Measurements from ENCODE around the gene AMT. TPM values are rescaled to one million over a fixed set of nuclear protein-coding genes. Genes with fewer than 3 reads are reported as not detected.
A peak's percentile ranks its signal among the peaks of the same experiment; 100 is the strongest.

AMT gene, protein sequence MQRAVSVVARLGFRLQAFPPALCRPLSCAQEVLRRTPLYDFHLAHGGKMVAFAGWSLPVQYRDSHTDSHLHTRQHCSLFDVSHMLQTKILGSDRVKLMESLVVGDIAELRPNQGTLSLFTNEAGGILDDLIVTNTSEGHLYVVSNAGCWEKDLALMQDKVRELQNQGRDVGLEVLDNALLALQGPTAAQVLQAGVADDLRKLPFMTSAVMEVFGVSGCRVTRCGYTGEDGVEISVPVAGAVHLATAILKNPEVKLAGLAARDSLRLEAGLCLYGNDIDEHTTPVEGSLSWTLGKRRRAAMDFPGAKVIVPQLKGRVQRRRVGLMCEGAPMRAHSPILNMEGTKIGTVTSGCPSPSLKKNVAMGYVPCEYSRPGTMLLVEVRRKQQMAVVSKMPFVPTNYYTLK
- total RNA-seq = 1 to 10 TPM; 3.2 to 6.9 TPM

DNA sequence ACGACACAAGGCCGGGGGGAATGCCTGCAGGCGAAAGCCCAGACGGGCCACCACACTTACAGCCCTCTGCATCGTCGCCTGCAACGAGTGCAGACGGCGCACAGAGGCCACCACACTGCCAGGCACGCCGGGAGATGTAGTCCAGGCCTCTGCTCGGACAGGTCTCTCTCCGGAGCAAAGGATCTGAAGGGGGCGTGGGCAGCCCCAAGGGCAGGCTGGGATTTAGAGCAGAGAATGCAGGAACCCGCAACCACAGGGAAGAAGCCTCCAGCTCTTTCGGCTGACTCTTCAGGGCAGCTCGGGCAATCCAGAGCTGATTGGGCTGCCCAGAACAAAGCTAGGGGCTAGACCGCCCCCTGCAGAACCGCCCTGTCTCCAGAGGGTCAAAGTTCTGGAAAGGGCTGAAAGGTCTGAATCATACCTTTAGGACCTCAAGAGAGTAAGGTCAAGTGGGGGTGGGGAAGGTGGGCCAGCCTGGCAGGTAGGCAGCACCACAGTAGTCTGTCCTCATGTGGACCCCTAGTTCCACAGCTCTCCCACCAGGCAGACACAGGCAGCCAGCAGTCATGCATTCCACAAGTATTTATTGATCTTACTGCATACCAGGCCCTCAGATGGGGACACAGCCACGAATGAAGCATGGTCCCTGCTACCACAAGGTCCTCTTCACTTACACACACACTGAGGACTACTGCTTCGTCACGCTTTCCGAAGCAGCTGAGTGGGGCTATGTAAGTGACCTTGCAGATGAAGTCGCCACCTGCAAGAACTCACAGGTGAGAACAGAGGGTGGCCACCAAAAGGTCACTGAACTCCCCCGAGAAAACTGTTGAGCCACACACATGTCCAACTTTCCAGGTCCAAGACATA is at the start of gene AMT:
Gene AMT, minus strand, starts transcription at position 95 of the 870 bp plus-strand sequence. Its CDS starts 23 bp downstream, at position 72.
- CTCF ChIA-PET = interaction anchor here (2.9 kb wide), 1 partner anchor 27 kb away, joined by 10 read pairs; no protein-coding TSS in a partner anchor
- Mint-ChIP-seq H3K27ac (no peak within 1 kb of the TSS), H3K27me3 (no peaks in the 10 kb centered on the region), H3K4me1 (peaks cover 44% of the 10 kb centered on the region), H3K4me3 (no peak within 1 kb of the TSS), H3K9me3 (ENCODE audit: low read depth) (no peaks in the 10 kb centered on the region), H3K36me3 (peaks cover 34% of the 10 kb centered on the region)
- DNase-seq = no peak
- ATAC-seq = no peak

DNA sequence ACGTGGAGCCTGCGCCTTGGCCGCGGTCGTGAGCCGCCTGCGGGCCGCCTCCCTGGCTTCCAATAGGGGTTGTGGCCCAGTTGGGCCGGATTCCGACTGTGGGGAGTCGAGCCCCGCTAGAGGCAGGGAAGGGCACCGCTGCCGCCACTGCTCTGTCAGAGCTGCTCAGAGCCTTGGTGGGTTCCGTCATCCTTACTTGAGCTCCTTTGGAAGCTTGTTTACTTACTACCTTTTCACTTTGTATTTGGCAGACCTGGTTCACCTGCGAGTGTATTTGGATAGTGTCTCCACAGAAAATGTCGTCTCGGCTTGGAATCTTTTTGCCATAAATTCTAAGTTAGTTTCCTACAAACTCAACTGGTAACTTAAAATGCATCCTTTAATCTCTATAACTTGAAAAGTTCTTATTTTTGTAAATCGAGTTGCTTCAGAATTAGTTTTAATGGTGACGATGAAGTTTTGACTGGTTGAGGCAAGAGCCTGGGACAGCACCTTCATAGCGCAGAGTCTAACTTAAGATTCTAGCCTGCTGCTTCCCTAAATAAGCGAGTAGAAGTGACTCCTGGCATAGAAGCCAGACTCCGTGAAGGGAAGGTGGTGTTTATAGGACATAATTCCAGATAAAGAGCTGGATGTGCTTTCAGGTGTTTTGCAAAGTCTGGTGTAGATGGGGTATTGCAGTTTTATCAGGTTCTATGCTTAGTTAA is 48.6 kb upstream of the AMT start:
- ATAC-seq (peak; percentile 24), DNase-seq (no peak)
- Mint-ChIP-seq H3K36me3 (peaks cover 15% of the 10 kb centered on the region), H3K27ac (peak overlapping the region; percentile 88), H3K4me3 (peak overlapping the region; percentile 87), H3K9me3 (ENCODE audit: low read depth) (no peaks in the 10 kb centered on the region), H3K27me3 (no peaks in the 10 kb centered on the region), H3K4me1 (peaks cover 27% of the 10 kb centered on the region)
- CTCF ChIA-PET = interaction anchor here (0.6 to 4.3 kb wide), 10 partner anchors 21 to 731 kb away, joined by 3 to 27 read pairs (median 4); partner anchors contain the start of genes KLHDC8B, QRICH1, RHOA and TCTA

DNA sequence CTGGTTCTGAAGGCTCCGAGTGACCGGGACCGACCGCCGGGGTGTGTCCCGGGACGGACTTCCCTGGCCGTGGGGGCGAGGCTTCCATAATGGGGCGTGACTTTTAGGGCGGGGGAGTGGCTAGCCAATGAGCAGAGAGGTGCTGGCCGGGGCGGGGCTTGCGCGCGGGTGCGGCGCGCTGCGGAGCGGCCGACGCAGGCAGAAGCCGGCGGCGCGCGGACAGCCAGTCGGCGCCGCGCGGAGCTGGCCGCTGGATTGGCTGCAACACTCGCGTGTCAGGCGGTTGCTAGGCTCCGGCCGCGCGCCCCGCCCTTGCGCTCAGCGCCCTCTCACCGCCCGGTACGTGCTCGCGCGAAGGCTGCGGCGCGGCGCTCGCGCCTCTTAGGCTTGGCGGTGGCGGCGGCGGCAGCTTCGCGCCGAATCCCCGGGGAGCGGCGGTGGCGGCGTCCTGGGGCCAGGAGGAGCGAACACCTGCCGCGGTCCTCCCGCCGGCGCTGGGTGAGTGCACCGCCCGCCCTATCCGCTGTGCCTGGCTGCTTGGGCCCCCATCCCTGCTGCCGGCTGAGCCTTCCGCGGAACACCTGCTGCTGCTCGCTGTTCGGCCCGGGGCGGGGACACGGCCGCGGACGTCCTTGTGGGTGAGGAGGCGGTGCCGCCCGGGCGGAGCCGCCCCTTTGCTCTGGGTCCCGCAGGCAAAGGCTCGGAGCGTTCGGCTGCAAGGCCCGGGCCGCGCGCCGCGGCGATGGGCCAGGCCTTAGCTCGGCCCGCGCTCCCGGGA is 47.9 kb upstream of the AMT start, which contains the start of gene DAG1:
Gene DAG1, plus strand, starts transcription at position 332 of the 778 bp plus-strand sequence. CDS start 40,268 bp downstream, outside the sequence.
- peak within 1 kb of the TSS; percentile 87 for H3K4me3 Mint-ChIP-seq
- CTCF ChIA-PET = interaction anchor here (0.6 to 4.3 kb wide), 12 partner anchors 13 to 730 kb away, joined by 3 to 27 read pairs (median 4); partner anchors contain the start of genes KLHDC8B, QRICH1, RHOA and TCTA
- no peaks in the 10 kb centered on the region for H3K27me3 Mint-ChIP-seq
- ATAC-seq = peak; percentile 90
- peaks cover 11% of the 10 kb centered on the region for H3K36me3 Mint-ChIP-seq
- H3K4me1 Mint-ChIP-seq = peaks cover 22% of the 10 kb centered on the region
- H3K9me3 Mint-ChIP-seq (ENCODE audit: low read depth) = no peaks in the 10 kb centered on the region
- DNase-seq = peak; percentile 97
- H3K27ac Mint-ChIP-seq = peak within 1 kb of the TSS; percentile 90

DNA sequence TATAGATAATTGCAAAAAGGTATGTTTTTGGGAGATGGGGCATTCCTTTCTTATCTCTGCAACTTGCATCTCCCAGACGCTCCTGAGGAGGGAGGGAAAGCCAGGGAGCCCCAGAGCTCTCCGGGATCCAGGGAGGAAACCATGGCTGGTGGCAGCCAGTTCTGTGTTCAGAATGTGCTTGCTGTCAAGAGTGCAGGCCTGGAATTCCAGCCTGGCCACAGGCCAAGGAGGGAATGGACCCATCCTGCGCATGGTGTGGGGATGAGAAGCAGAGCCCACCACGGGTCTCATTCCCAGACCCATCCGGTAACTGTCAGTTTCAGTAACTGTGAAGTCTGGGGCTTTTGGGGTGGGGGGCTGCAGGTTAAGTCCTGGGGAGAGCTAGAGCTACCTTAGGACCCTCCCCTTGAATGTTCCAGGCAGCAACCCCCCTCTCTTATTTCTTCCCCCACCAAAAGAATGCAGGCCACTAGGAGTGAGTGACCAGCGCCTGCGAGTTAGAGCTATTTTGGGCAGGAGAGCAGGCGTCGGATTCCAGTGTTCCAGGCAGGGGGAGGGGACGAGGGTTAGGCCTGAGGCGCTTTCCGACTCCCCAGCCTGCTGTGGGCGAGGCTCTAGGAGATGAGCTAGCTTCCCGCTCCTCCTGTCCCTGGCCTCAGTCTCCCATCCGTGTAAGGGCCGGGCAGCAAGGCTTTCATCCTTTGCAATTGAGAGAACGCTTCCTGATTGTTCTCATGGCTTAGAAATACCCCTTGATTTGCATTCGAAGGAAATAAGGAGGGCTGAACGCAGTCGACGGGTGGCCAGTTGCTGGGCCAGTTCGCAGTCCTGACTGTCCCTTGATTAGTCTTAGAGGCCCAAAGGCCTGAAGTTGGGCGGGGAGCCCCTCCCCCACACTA is 47.0 kb upstream of the AMT start:
- H3K36me3 Mint-ChIP-seq = peaks cover 9% of the 10 kb centered on the region
- ATAC-seq = no peak
- H3K9me3 Mint-ChIP-seq (ENCODE audit: low read depth) = no peaks in the 10 kb centered on the region
- peak overlapping the region; percentile 83 for H3K4me3 Mint-ChIP-seq
- no peaks in the 10 kb centered on the region for H3K27me3 Mint-ChIP-seq
- no peak for DNase-seq
- H3K27ac Mint-ChIP-seq = peak overlapping the region; percentile 90
- H3K4me1 Mint-ChIP-seq = peaks cover 22% of the 10 kb centered on the region
- CTCF ChIA-PET = interaction anchor here (0.6 to 4.3 kb wide), 11 partner anchors 12 to 298 kb away, joined by 3 to 27 read pairs (median 4); partner anchors contain the start of genes KLHDC8B, RHOA, TCTA and USP4

DNA sequence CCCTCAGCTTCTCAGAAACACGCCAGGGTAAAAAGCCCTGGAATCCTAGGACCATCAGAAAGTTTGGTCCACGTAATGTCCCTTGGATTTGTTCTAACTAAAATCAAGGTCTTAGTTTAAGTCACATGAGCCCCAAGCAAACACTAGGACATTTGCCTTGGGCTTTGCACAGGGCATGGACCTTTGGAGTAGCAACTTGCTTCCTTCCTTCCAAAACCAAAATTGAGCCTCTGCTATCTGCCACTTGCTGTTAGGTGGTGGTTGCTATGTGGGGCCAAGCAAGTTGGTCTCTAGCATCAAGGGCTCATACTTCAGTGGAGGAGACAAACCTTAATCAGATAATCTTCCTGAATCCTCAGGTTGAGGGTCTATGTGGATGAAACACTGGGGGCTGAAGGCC is 43.8 kb upstream of the AMT start:
- CTCF ChIA-PET = no interaction called here

DNA sequence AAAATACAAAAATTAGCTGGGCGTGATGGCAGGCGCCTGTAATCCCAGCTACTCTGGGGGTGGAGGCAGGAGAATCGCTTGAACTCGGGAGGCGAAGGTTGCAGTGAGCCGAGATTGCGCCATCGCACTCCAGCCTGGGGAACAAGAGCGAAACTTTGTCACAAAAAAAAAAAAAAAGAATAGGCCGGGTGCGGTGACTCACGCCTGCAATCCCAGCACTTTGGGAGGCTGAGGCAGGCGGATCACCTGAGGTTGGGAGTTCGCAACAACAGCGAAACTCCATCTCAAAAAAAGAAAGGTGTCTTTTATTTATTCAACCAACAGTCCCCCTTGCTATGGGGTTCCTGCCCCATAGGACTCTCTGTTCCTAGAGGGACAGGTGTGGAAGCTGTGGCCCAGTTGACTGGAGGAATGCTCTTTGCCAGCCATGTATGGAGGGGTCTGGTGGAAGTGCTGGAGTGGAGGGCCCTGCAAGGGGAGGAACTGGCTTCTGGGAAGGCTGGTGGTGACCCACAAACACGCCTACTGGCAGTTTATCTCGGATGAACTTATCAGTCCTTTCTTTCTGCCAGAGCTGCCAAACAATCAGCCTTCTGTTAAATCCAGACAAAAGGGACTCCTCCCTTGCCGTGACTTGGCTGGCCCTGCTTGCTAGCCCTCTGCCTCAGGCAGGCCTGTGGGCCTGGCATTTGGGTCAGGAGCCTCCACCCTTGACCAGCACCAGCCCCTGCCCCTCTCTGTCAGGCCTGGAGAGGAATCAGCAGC is 43.2 kb upstream of the AMT start:
- peaks cover 6% of the 10 kb centered on the region for H3K4me1 Mint-ChIP-seq
- H3K27ac Mint-ChIP-seq = no peak overlapping the region
- H3K36me3 Mint-ChIP-seq = no peaks in the 10 kb centered on the region
- DNase-seq (no peak), ATAC-seq (no peak)
- CTCF ChIA-PET = no interaction called here
- no peaks in the 10 kb centered on the region for H3K27me3 Mint-ChIP-seq
- H3K4me3 Mint-ChIP-seq = no peak overlapping the region
- no peaks in the 10 kb centered on the region for H3K9me3 Mint-ChIP-seq (ENCODE audit: low read depth)

More for the DNA sequence above, 43.8 kb upstream of the AMT start:
- no peaks in the 10 kb centered on the region for H3K36me3 Mint-ChIP-seq
- no peaks in the 10 kb centered on the region for H3K27me3 Mint-ChIP-seq
- H3K4me3 Mint-ChIP-seq = no peak overlapping the region
- H3K4me1 Mint-ChIP-seq = peaks cover 7% of the 10 kb centered on the region
- DNase-seq = no peak
- no peak for ATAC-seq
- no peaks in the 10 kb centered on the region for H3K9me3 Mint-ChIP-seq (ENCODE audit: low read depth)
- no peak overlapping the region for H3K27ac Mint-ChIP-seq

DNA sequence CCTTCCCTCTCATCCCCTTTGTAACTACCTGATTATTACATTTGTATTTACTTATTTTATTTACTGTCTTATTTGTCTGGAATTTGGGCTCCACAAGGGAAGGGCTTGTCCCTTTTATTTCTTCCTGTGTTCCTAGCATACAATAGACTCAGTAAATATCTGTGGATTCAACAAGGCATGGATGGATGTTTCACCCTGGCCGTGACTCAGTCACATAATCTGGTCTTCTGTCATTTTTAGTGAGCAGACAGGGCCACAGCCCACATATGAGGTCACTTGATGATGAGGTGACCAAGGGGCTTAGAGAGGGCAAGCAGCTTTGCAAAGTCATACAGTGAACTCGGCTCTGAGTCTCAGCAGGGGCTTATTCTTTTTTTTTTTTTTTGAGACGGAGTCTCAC is 39.9 kb upstream of the AMT start:
- CTCF ChIA-PET = interaction anchor here (1.3 kb wide), 1 partner anchor 291 kb away, joined by 3 read pairs; the partner anchor contains the start of gene KLHDC8B
- Mint-ChIP-seq H3K36me3 (no peaks in the 10 kb centered on the region), H3K27me3 (no peaks in the 10 kb centered on the region), H3K9me3 (ENCODE audit: low read depth) (no peaks in the 10 kb centered on the region), H3K4me3 (no peak overlapping the region), H3K27ac (no peak overlapping the region), H3K4me1 (no peaks in the 10 kb centered on the region)
- DNase-seq = no peak
- ATAC-seq = no peak

DNA sequence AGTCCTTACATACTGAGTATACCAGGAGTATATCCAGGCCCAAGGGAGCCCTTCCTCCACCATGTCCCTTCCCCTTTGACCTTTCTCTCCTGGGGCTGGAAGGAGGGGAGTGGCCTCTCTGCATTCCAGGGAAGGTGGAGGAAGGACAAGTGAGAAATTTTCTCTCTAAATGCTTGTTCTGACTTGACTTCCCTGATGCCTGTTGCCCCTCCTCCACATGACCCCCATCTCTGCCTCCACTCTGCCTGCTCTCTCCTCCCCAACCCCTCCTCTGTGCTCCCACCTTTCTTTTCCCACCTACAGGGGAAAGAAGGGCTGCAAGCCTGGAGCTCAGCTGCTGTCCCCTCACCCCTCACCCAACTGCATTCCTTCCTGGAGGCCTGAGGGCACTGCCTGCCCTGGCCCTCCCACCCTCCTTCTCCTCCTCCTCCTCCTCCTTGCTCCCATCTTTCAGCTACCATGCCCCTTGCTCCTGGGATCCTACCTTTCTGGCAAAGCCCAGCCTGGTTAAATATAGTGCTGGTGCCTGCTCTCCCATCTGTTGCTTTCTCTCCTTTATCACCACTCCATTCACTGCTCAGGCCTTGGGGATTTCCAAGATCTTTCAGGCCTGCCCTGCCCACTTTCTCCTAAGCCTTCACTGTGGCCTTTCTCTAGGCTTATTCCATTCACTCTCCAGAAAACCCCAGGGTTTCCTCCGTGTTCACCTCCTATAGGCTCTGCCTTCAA is 39.3 kb upstream of the AMT start:
- Mint-ChIP-seq H3K27me3 (no peaks in the 10 kb centered on the region), H3K36me3 (no peaks in the 10 kb centered on the region), H3K9me3 (ENCODE audit: low read depth) (no peaks in the 10 kb centered on the region), H3K27ac (no peak overlapping the region), H3K4me1 (no peaks in the 10 kb centered on the region), H3K4me3 (no peak overlapping the region)
- no peak for DNase-seq
- CTCF ChIA-PET = interaction anchor here (1.3 to 3.1 kb wide), 3 partner anchors 12 to 291 kb away, joined by 3 to 11 read pairs (median 4); partner anchors contain the start of gene KLHDC8B
- no peak for ATAC-seq

DNA sequence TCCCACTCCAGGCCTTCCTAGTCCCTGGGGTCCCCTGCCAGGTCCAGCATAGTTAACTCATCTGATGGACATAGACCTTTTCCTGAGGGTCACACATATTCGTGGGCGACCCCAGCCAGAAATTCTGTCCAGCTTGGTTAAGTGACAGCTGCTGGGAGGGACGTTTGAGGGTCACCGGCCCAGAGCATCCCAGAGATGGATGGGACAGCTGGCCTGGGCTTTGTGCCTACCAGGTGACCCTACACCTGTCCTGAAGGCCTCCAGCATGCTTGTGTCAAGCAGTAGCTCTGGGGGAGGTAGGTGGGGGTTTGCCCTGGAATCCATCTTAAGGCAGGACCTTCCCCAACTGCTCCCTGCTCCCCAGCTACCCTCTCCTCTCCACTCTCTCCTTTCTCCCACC is 38.7 kb upstream of the AMT start:
- Mint-ChIP-seq H3K36me3 (no peaks in the 10 kb centered on the region), H3K4me1 (no peaks in the 10 kb centered on the region), H3K9me3 (ENCODE audit: low read depth) (no peaks in the 10 kb centered on the region), H3K4me3 (no peak overlapping the region), H3K27me3 (no peaks in the 10 kb centered on the region), H3K27ac (no peak overlapping the region)
- ATAC-seq = no peak
- CTCF ChIA-PET = interaction anchor here (0.6 to 3.1 kb wide), 4 partner anchors 12 to 134 kb away, joined by 3 to 11 read pairs (median 4); no protein-coding TSS in a partner anchor
- DNase-seq = no peak

DNA sequence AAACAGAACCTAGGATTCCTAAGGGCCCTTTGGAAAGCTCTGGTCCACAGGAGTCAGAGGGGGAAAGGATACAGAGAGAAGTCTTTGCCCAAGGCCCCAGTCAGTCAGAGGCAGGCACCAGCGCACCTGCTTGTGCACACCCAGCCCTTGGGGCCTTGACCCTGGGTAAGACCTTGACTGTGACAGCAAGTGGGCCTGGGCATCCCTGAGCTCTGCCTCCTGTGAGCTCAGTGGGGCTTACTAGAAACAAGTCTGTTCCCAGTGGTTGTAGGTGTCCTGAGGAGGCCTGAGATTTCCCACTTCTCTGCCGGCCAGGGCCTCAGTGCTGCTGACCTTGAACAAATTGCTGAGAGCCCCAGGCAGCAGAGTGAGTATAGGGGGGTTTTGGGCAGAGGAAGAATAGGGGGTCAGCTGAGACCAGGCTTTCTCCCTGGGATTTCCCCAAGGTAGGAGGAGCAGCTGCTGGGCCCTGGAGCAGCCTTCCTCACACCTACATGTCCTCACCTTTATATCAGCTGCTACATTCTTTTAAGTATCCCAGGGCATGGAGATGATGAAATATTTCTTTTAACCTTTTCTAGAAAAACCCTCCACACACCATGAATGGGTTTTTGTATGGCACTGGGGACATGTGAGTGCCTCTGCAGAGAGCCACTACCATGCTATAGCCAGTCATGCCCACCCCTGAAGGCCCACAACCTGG is 38.1 kb upstream of the AMT start:
- Mint-ChIP-seq H3K27me3 (no peaks in the 10 kb centered on the region), H3K36me3 (no peaks in the 10 kb centered on the region), H3K4me1 (no peaks in the 10 kb centered on the region), H3K4me3 (no peak overlapping the region), H3K9me3 (ENCODE audit: low read depth) (no peaks in the 10 kb centered on the region), H3K27ac (no peak overlapping the region)
- DNase-seq (no peak), ATAC-seq (no peak)
- CTCF ChIA-PET = interaction anchor here (0.6 to 3.1 kb wide), 4 partner anchors 11 to 133 kb away, joined by 3 to 11 read pairs (median 4); no protein-coding TSS in a partner anchor

All from activated CD8-positive, alpha-beta memory T cell treated with anti-CD3 and anti-CD28 coated beads, Interleukin-2, amount 10 ng/mL, durations not matched to agents 7 days and 5 days (primary cell).